ENCODE results near the gene OPRL1.

DNA sequence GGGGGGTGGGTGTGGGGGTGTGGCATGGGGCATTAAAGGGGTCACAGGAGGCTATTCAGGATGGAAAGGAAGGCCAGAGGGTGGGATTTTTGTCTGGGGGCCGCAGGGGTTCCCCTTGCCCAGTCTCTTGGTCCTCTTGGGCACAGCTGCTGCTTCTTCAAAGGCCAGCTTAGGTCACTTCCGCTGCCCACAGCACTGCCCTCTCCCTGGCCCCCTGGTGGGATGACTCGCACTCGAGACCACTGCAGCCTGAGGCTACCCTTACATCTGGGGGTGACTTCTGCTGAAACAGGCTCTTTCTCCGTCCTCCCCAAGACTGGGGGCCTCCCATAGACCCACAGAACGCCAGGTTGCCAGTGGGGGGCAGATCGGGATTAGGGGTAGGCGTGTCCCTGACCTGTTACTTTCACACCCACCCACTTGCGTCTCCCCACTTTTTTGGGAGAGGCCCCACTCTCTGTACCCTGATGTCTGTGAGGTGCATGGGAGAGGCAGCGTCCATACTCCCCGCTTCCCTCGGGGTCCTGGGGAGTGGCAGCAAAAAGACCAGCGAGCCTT is 3.0 kb downstream of the OPRL1 start:
- TF ChIP-seq, protein P1, sequence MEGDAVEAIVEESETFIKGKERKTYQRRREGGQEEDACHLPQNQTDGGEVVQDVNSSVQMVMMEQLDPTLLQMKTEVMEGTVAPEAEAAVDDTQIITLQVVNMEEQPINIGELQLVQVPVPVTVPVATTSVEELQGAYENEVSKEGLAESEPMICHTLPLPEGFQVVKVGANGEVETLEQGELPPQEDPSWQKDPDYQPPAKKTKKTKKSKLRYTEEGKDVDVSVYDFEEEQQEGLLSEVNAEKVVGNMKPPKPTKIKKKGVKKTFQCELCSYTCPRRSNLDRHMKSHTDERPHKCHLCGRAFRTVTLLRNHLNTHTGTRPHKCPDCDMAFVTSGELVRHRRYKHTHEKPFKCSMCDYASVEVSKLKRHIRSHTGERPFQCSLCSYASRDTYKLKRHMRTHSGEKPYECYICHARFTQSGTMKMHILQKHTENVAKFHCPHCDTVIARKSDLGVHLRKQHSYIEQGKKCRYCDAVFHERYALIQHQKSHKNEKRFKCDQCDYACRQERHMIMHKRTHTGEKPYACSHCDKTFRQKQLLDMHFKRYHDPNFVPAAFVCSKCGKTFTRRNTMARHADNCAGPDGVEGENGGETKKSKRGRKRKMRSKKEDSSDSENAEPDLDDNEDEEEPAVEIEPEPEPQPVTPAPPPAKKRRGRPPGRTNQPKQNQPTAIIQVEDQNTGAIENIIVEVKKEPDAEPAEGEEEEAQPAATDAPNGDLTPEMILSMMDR (IDR thresholded peaks at IDR 0.05), result no peak
- no peak for TF ChIP-seq POLR2AphosphoS5 (IDR thresholded peaks at IDR 0.05; ENCODE audit: low read depth, low read length)

Data from Panc1 (cell line).